A673 (cell line): ENCODE results near the gene B3GLCT.

Experiments used
- EZH2 ChIP-seq: fragments of 200-600 bp; sonication (generic); IDR thresholded peaks from 2 replicates; pipeline ENCODE4 v1.6.1; 2017; ENCODE audit warnings: borderline replicate concordance, low read depth, mild to moderate bottlenecking, mixed read lengths, antibody characterized with exemption, low read length; ENCODE audit not compliant: poor library complexity, severe bottlenecking
- TF ChIP-seq, protein P1 (sequence below): fragments of 300-800, 200-600 bp; sonication (generic); conservative IDR thresholded peaks from 2 replicates; pipeline ENCODE4 v1.5.1; 2017; ENCODE audit warnings: low read depth, mild to moderate bottlenecking, antibody characterized with exemption, low read length, moderate library complexity, mixed read lengths

DNA sequence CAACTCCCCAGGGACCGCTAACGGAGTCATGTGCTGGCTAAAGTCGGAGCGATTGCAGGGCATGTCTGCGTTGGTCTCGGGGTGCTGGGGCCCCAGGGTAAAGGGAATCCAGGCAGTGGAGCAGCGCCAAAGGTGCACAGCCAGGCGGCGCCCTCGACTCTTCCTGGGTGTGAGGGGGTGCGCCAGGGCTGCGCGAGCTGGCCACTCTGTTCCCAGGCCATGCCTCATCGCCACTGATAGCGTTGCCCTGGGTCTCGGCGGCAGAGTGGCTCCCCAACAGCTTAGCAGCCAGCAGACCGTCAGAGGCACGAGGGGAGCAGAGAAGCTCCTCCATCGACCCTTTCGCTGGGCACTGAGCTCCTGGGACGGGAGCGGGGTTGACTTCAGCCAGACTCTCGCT is 152.7 kb downstream of the B3GLCT start:
- TF ChIP-seq, protein P1, sequence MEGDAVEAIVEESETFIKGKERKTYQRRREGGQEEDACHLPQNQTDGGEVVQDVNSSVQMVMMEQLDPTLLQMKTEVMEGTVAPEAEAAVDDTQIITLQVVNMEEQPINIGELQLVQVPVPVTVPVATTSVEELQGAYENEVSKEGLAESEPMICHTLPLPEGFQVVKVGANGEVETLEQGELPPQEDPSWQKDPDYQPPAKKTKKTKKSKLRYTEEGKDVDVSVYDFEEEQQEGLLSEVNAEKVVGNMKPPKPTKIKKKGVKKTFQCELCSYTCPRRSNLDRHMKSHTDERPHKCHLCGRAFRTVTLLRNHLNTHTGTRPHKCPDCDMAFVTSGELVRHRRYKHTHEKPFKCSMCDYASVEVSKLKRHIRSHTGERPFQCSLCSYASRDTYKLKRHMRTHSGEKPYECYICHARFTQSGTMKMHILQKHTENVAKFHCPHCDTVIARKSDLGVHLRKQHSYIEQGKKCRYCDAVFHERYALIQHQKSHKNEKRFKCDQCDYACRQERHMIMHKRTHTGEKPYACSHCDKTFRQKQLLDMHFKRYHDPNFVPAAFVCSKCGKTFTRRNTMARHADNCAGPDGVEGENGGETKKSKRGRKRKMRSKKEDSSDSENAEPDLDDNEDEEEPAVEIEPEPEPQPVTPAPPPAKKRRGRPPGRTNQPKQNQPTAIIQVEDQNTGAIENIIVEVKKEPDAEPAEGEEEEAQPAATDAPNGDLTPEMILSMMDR = no peak
- no peak for TF ChIP-seq EZH2
